AG09319 (cell line): Measurements from ENCODE around the gene SUSD4.

Experiments used
- DNase-seq: peaks from one replicate; pipeline ENCODE4 v3.0.0-alpha.2; 2010; ENCODE audit warnings: low read depth; ENCODE audit errors: extremely low read depth
- CTCF ChIP-seq: IDR thresholded peaks from 2 replicates; pipeline ENCODE4 v1.5.1; 2011; ENCODE audit warnings: low read depth, mild to moderate bottlenecking, inconsistent platforms, low read length, moderate library complexity

The SUSD4 gene

GRCh38 chr1:223228931-223229528, 134.9 kb downstream of the SUSD4 start:
- no peak for DNase-seq
- no peak for TF ChIP-seq CTCF

GRCh38 chr1:223228201-223228600, 135.8 kb downstream of the SUSD4 start:
- no peak for DNase-seq
- no peak for TF ChIP-seq CTCF

- TF ChIP-seq CTCF: no peak
- no peak for DNase-seq
Observed at GRCh38 chr1:223227486-223228196, 136.3 kb downstream of the SUSD4 start.

- DNase-seq: no peak
- no peak for TF ChIP-seq CTCF
Observed at GRCh38 chr1:223227031-223227430, 136.9 kb downstream of the SUSD4 start.

GRCh38 chr1:223226271-223226670, 137.7 kb downstream of the SUSD4 start:
- TF ChIP-seq CTCF: no peak
- no peak for DNase-seq

GRCh38 chr1:223225481-223225880, 138.5 kb downstream of the SUSD4 start:
- TF ChIP-seq CTCF: no peak

GRCh38 chr1:223225061-223225460, 138.9 kb downstream of the SUSD4 start:
- no peak for DNase-seq
- TF ChIP-seq CTCF: no peak

More at GRCh38 chr1:223225481-223225880, 138.5 kb downstream of the SUSD4 start:
- DNase-seq: no peak
